NCI-H1694 treated with DMSO at 0.1 percent for 48 hours (cell line): ENCODE results near the gene VPS8.
A peak's percentile ranks its signal among the peaks of the same experiment; 100 is the strongest.
"Not testable (repeated sequence)": the region's sequence is repeated elsewhere in the genome, so short reads cannot be mapped to it uniquely, and the experiment has no call there.

Experiments
- DNase-seq: peaks from one replicate; lab custom pipeline; 2025; lab: John Stamatoyannopoulos, UW

VPS8 gene

DNA sequence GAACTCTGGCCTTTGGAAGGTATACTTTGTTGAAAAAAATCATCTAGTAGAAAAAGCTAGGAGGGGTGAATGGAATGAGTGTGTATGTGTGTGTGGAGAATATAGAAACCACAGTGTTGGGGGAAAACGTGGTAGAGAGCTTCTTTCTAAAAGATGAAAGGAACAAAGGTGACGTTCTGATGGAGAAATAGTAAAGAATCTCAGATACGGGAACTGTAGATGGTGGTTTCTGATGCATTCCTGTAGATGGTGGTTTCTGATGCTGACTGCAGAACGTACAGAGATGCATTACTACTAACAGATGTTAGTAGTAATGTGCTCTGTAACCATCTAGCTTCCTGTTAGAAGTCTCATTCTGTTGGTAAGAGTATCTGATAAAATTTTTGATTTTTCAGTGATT, 60.2 kb downstream of the VPS8 start:
- no peak for DNase-seq

DNA sequence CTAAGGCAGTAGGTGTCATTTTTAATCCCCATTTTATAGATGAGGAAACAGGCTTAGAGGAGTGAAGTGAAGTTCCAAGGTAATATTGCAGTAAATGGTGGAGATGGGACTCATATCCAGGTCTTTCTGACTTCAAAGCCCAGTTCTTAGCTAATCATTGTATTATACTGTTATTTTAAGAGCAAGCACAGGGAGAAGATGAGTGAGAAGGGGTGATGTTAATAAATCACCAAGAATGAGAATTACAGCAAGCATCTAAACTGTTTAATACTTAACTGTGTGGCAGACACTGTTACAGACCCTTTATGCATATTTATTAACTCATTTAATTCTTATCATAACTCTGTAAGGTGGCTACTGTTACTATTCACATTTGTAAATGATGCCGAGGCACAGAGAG, 61.2 kb downstream of the VPS8 start:
- no peak for DNase-seq

DNA sequence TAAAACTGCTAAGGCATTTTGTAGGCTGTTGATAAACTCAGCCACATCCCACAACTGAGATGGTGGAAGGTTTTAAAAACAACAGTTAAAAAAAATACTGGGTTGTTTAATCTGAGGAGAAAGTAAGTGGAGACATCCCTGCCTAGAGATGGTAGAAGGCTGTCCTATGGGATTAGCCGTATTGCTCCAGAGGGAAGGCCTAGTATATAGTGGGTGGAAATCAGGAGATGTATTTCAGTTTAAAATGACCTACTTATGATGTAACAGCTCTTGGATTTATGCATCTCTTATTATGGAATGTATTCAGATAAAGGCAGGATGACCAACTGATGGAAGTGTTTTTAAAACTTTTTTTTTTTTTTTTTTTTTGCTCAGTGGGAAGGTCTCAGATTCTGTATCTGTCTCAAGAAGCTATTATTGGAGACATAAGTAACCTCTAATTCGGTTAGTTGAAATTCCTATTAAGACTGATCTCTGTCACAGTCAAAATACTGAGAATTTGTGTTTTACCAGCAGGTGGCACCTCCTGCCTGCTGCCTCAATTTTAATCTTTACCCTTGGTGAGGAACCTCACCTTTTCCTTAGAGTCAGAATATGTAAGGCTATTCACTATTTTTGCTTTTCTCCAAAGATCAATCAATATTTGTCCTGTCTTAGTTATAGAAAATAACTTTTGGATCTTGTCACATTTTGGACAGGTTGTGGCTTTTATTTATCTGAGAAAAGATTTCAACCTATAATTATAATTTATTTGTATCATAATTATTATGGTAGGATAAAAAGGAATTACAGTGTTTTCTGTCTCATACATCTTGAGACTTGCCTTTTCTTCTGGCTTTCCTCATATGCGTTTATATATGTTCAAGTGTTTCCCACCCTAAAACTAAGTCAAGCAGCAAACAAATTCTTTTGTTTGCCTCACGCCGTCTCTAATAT, 63.0 kb downstream of the VPS8 start:
- DNase-seq = peak; percentile 37

DNA sequence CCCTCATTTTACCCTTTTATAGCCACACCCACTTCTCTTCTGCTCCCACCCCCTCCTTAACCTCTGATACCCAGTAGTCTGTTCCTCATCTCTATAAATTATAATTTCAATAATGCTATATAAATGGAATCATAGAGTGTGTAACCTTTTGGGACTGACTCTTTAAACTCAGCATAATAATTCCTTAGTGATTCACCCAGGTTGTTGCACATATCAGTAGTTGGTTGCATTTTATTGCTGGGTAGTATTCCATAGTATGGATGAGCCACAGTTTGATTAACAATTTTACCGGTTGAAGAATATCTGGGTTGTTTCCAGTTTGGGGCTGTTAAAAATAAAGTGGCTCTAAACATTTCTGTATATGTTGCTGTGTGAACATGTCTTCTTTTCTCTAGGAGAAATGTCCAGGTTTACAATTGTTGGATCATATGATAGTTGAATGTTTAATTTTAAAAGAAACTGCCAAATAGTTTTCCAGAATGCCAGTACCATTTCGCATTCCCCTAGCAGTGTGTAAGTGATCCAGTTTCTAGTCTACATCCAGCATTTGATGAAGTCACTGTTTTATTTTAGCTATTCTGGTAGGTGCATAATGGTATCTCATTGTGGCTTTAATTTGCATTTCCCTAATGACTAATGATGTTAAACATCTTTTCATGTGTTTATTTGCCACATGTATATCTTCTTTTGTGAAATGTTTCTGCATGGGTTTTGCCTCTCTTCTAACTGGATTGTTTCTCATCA, 68.5 kb downstream of the VPS8 start:
- DNase-seq = no peak

DNA sequence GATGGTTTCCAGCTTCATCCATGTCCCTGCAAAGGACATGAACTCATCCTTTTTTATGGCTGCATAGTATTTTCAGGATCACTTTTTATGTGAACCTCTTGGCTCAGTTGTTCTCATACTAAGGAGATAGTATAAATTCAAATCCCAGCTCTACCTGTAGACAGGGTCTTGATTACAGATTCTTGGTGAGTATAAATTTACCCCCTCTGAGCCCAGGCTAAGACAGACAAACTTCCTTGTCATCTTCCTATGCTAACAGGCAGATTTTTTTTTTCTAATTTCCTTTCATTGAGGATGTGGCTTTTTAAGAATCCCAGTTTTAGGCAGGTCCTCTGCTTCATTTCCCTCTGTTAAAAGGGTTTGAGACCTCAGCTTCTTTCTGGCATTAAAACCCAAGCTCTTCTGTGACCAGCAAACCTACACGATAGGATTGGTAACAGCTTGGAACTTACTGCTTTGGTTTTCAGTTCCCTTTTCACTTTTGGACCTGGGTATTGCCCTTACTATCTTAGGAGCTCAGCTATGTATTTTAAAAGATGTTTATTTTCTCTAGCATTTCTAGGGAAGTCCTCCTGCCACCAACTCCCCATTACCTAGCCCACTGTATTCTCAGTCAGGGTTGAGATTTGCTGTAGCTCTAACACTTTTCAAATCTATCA, 72.5 kb downstream of the VPS8 start:
- DNase-seq = no peak

DNA sequence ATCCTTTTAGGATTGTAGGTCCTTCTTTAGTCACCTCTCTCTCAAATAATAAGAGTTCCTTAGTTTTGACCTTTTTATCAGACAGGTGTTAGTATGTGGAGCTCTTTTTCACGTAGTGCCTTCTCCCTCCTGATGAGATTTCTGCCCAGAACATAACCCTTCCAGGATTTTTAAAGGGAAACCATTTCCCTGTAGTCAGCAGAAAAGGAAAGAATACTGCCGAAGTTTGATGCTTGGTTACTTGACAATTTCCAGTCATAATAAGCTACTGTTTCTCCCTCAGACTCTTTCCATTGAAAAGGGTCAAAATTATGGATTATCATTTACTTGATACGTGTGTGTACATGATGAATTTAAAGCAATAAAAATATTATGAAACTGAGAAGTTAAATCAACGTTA, 73.1 kb downstream of the VPS8 start:
- DNase-seq = no peak

DNA sequence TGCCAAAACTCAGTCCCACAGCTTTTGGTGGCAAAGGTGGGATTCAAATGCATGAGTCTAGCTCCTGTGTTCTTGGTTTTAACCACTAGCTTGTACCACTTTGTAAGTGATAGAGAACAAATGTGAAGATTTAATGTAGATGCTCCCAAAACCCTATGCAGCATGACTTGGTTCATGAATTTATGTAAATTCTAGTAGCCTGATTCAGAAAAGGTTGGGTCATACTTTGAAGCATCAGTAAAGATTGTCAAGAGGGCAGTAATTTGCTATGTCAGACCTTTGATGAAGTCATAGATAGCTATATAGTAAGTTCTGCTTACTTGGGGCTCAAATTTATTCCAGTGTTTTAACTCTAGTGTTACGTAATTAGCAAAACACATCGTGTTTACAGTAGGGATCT, 75.6 kb downstream of the VPS8 start:
- no peak for DNase-seq

GRCh38 chr3:184889312-184889904, 77.4 kb downstream of the VPS8 start:
- no peak for DNase-seq

GRCh38 chr3:184894051-184894450, 82.1 kb downstream of the VPS8 start:
- DNase-seq = no peak

DNA sequence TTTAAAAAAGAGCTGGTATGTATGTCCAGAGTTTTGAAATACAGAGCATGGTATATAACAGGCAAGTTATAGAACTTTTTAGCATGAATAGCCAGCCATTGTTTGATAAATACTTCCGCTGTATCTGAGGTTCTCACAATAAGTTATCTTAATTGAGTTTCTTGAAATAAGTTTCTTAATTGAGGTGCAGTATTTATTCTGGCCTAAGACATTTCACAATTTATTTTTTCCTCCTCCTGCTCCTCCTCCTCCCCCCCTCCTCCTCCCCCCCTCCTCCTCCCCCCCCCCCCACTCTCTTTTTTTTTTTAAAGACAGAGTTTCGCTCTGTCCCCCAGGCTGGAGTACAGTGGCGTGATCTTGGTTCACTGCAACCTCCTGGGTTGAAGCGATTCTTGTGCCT, 83.4 kb downstream of the VPS8 start:
- no peak for DNase-seq

DNA sequence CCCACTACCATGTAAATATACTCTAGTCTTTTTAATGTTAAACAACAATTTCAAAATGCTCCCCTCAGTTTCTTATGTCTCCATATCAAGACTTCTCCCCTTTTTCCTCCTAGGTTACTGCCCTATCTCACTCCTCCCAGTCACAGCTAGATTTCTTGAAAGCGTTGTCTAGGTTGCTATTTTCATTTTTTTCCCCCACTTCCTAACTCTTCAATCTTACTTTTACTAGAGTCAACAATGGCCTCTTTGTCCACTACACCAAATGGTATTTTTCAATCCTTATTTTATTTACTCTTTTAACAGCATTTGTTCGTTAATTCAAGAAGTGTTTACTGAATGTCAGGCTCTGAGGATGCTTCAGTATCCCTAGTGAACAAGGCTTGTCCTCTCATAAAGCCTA, 84.4 kb downstream of the VPS8 start:
- no peak for DNase-seq

- no peak for DNase-seq
Observed at GRCh38 chr3:184899953-184900595, 88.1 kb downstream of the VPS8 start.

DNA sequence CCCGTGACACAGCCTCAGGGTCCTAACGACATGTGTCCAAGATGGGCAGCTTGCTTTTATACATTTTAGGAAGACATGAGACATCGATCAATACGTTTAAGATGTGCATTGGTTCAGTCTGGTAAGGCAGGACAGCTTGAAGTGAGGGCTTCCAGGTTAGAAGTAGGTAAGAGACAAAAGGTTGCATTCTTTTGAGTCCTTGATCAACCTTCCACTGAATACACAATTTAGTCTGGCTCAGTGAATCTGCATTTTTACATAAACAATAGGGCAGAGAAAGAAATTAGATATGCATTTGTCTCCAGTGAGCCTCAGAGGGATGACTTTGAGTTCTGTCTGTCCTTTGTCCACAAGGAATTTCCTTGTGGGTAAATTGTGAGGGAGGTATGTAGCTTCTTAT, 95.1 kb downstream of the VPS8 start:
- DNase-seq = not testable (repeated sequence)

GRCh38 chr3:184907681-184908649, 96.0 kb downstream of the VPS8 start:
- DNase-seq = no peak

DNA sequence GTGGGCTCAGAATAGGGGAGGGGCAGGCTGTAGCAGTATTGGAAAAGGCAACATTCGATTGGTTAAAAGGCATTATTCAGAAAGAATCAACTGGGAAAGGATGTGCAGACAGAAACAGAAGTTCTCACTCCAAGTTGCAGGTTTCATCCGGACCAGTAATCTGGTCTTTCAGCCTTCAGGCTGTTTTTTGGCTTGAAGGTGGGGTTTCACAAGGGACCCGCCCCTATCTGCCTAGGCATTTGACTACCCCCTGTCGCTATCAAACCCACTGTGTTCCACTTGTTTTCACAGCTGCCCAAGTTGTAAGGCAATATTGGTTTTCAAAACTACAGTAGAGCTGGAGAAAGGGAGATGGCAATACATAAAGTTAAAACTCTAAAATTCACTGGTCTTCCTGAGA, 96.9 kb downstream of the VPS8 start:
- no peak for DNase-seq

GRCh38 chr3:184910664-184911063, 98.7 kb downstream of the VPS8 start:
- DNase-seq = no peak

DNA sequence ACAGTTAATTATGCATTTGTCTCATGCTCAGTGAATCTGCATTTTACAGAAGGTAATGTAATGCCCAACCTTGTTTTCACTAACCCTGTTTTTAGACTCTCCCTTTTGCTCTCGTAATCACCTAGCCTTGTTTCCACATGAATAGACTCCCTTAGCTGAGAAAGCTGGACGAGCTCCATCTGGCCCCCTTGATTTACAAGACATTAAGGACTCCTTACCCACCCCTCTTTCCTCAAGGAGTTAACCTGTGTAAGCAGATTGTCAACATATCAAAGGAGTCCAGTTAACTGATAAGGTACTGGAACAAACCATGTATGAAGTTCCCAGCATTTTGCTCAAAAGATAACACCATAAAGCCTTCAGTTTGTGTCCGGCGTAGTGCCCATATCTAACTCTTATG, 99.6 kb downstream of the VPS8 start:
- no peak for DNase-seq

DNA sequence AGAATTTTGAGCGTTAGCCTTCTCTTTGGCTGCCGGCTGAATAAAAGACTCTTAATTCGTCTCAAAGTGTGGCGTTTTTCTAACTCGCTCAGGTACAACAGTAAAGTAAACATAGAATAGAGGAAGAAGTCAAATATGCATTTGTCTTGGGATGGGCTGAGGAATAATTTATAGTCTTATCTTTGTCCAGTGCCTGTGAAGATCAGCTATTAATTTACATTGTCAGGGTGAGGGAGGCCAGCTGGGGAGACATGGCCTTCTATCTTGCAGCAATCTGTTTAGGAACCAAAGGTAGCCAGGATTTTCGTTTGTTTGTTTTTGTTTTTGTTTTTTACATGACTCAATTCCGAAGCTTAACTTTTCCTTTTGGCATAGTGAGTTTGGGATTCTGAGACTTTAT, 100.2 kb downstream of the VPS8 start:
- DNase-seq = no peak

DNA sequence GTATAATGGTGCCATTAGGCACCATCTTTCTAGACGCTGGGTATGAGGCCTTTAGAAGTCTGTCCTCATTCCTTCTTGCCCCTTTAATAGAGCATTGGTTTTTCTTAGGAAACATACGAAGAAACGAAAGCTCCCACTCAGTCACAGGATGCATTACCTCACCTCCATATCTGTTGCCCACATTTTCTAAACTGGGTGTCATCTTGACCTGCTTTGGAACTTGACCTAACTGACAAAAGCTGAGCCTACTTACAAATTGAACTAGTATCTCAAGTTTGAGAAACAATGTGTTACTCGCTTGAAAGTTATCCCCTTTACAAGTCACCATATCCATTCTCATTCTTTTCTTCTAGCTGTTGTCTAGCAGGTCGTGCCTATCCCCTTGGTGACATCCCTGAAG, 102.7 kb downstream of the VPS8 start:
- DNase-seq = no peak

- DNase-seq = no peak
Observed at GRCh38 chr3:184918750-184919149, 106.8 kb downstream of the VPS8 start.

DNA sequence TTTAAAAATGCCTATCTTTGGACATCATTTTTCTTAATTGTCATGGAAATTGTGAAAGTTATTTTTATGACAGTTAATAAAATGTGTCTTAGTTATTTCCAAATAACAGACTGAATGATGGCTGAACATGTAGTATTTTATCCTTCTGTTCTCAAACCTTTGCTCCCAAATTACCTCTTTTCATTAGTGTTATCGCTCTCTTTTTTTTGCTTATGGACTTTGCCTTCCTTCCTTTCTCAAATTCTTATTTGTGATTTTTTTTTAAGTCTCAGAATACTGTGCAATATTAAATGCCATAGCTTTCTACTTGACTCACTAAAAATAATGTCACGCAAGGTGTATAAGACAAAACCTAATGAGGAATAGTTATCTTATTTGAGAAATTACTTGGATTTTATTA, 107.7 kb downstream of the VPS8 start:
- no peak for DNase-seq
